ENCODE data around the gene H3-3A.

GRCh38 chr1:226117330-226117729 lies 54.8 kb downstream of the H3-3A start:
- TF ChIP-seq, protein P1, sequence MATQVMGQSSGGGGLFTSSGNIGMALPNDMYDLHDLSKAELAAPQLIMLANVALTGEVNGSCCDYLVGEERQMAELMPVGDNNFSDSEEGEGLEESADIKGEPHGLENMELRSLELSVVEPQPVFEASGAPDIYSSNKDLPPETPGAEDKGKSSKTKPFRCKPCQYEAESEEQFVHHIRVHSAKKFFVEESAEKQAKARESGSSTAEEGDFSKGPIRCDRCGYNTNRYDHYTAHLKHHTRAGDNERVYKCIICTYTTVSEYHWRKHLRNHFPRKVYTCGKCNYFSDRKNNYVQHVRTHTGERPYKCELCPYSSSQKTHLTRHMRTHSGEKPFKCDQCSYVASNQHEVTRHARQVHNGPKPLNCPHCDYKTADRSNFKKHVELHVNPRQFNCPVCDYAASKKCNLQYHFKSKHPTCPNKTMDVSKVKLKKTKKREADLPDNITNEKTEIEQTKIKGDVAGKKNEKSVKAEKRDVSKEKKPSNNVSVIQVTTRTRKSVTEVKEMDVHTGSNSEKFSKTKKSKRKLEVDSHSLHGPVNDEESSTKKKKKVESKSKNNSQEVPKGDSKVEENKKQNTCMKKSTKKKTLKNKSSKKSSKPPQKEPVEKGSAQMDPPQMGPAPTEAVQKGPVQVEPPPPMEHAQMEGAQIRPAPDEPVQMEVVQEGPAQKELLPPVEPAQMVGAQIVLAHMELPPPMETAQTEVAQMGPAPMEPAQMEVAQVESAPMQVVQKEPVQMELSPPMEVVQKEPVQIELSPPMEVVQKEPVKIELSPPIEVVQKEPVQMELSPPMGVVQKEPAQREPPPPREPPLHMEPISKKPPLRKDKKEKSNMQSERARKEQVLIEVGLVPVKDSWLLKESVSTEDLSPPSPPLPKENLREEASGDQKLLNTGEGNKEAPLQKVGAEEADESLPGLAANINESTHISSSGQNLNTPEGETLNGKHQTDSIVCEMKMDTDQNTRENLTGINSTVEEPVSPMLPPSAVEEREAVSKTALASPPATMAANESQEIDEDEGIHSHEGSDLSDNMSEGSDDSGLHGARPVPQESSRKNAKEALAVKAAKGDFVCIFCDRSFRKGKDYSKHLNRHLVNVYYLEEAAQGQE (IDR thresholded peaks at IDR 0.05; ENCODE audit: insufficient read depth in 1 of 2, low read depth in 2 of 2, low read length in 2 of 2), result no peak
- TF ChIP-seq SIN3A (IDR thresholded peaks at IDR 0.05; ENCODE audit: borderline replicate concordance, insufficient read depth, low read length) (no peak), FOXP2 (optimal IDR thresholded peaks at IDR 0.05; ENCODE audit: borderline replicate concordance, extremely low read depth, extremely low read length, insufficient read depth) (no peak), POLR2AphosphoS5 (IDR thresholded peaks at IDR 0.05; ENCODE audit: low read depth, low read length) (no peak), TAF1 (IDR thresholded peaks at IDR 0.05; ENCODE audit: borderline replicate concordance, insufficient read depth, low read length) (no peak)

All from PFSK-1 (cell line).